Measurements from ENCODE around the gene ABLIM2. TPM values are rescaled to one million over a fixed set of nuclear protein-coding genes. Genes with fewer than 3 reads are reported as not detected.

Gene ABLIM2
- total RNA-seq, 1 experiment from 2014 or later, result 6.1 TPM

- Histone ChIP-seq H3K4me1 (ENCODE audit: control insufficient read depth in 1 of 2, insufficient read depth in 2 of 2, low read length in 2 of 2) (no peaks in the 10 kb centered on the region), H3K9me2 (ENCODE audit: insufficient read depth) (no peaks in the 10 kb centered on the region), H3K9ac (ENCODE audit: low read length) (no peak overlapping the region), H2AFZ (ENCODE audit: low read depth, low read length, poor library complexity, severe bottlenecking) (no peak overlapping the region), H3K27ac (ENCODE audit: low read depth, low read length) (no peak overlapping the region), H3K9me3 (ENCODE audit: control insufficient read depth in 1 of 2, insufficient read depth in 1 of 2, low read depth in 1 of 2, low read length in 2 of 2) (no peaks in the 10 kb centered on the region), H3K36me3 (ENCODE audit: control insufficient read depth in 1 of 2, insufficient read depth in 2 of 2, low read length in 2 of 2) (no peaks in the 10 kb centered on the region), H4K20me1 (ENCODE audit: insufficient read depth) (no peaks in the 10 kb centered on the region), H3K4me2 (ENCODE audit: low read length) (no peak overlapping the region), H3K79me2 (ENCODE audit: insufficient read depth, low read length) (no peaks in the 10 kb centered on the region), H3K27me3 (ENCODE audit: insufficient read depth, low read length) (no peaks in the 10 kb centered on the region), H3K4me3 (replicated peaks in 1 of 2; ENCODE audit: low read depth in 1 of 2, low read length in 2 of 2) (no peak overlapping the region)
- POLR2A ChIA-PET, result interaction anchor here (0.6 kb wide), 1 partner anchor 8 kb away, joined by 4 read pairs; no protein-coding TSS in a partner anchor
- ATAC-seq (no peak), DNase-seq (ENCODE audit: low read depth, low spot score) (no peak)
- TF ChIP-seq CBX3 (IDR thresholded peaks at IDR 0.05; ENCODE audit: low read depth), result no peak
- TF ChIP-seq EZH2 (IDR thresholded peaks at IDR 0.05), result no peak
- TF ChIP-seq CTCF (IDR thresholded peaks at IDR 0.05 in 2 of 3, conservative IDR thresholded peaks at IDR 0.05 in 1 of 3; ENCODE audit: borderline replicate concordance in 1 of 3, insufficient read depth in 1 of 3, low read depth in 2 of 3, low read length in 2 of 3), result no peak
- no peak for TF ChIP-seq CEBPB (IDR thresholded peaks at IDR 0.05; ENCODE audit: low read depth)
- no peak for TF ChIP-seq POLR2AphosphoS5 (IDR thresholded peaks at IDR 0.05; ENCODE audit: low read depth, low read length)
- TF ChIP-seq POLR2A (IDR thresholded peaks at IDR 0.05; ENCODE audit: borderline replicate concordance, extremely low read depth, insufficient read depth, insufficient read length), result no peak
- no peak for TF ChIP-seq SRF (IDR thresholded peaks at IDR 0.05; ENCODE audit: low read depth)
- no peak for TF ChIP-seq MAX (IDR thresholded peaks at IDR 0.05)
- no peak for TF ChIP-seq REST (IDR thresholded peaks at IDR 0.05; ENCODE audit: low read depth)
- no peak for TF ChIP-seq FOSL1 (IDR thresholded peaks at IDR 0.05; ENCODE audit: low read depth)
- no peak for TF ChIP-seq TCF7L2 (IDR thresholded peaks at IDR 0.05; ENCODE audit: borderline replicate concordance, extremely low read depth, insufficient read depth, insufficient read length)
- TF ChIP-seq ZNF274 (IDR thresholded peaks at IDR 0.05; ENCODE audit: low read depth, low read length), result no peak
- no peak for TF ChIP-seq ELF1 (IDR thresholded peaks at IDR 0.05; ENCODE audit: borderline replicate concordance, low read depth)
- TF ChIP-seq ATF3 (IDR thresholded peaks at IDR 0.05), result no peak
- no peak for TF ChIP-seq EGR1 (IDR thresholded peaks at IDR 0.05; ENCODE audit: low read depth)
- TF ChIP-seq JUND (IDR thresholded peaks at IDR 0.05), result no peak
- no peak for TF ChIP-seq SP1 (IDR thresholded peaks at IDR 0.05; ENCODE audit: low read depth)
- TF ChIP-seq ZFX (IDR thresholded peaks at IDR 0.05), result no peak
- no TSS peak for BruUV-seq (replicated peaks)
- RAD21 ChIA-PET (ENCODE audit: low non-redundant PET in 1 of 2, low total read pairs in 2 of 2, uncharacterized antibody in 2 of 2, unreplicated experiment in 2 of 2), result no interaction called here
- CTCF ChIA-PET, result interaction anchor here (0.6 kb wide), 1 partner anchor 406 kb away, joined by 5 read pairs; no protein-coding TSS in a partner anchor
- intact Hi-C loops (cut with micrococcal nuclease), result no loop called here
Measured at GRCh38 chr4:8126523-8126922, 32.1 kb downstream of the ABLIM2 start.
